ENCODE results near the gene SGCA. TPM values are rescaled to one million over a fixed set of nuclear protein-coding genes. Genes with fewer than 3 reads are reported as not detected.

SGCA gene
- total RNA-seq, 1 experiment from 2014 or later: not detected

GRCh38 chr17:50200457-50201275 is 34.9 kb downstream of the SGCA start:
- peak; percentile 74 for ATAC-seq
- H3K9ac ChIP-seq (ENCODE audit: low read length): peak overlapping the region; percentile 84
- H2AFZ ChIP-seq (ENCODE audit: low read length): peak overlapping the region; percentile 85
- TF ChIP-seq EZH2phosphoT487 (IDR thresholded peaks at IDR 0.05; ENCODE audit: borderline replicate concordance, low read length): no peak
- TF ChIP-seq EZH2 (IDR thresholded peaks at IDR 0.05; ENCODE audit: low read length, unreplicated experiment): no peak
- peak; percentile 100 for TF ChIP-seq CTCF (conservative IDR thresholded peaks at IDR 0.05; ENCODE audit: low read depth, low read length)
- peak overlapping the region; percentile 92 for H3K27ac ChIP-seq (ENCODE audit: low read length)
- ChIA-PET POLR2A (ENCODE audit: unreplicated experiment) (interaction anchor here (0.6 to 1.0 kb wide), 2 partner anchors 69 to 73 kb away, joined by 4 to 13 read pairs; partner anchors contain the start of gene TMEM92), CTCF (interaction anchor here (0.5 to 2.1 kb wide), 19 partner anchors 10 to 279 kb away, joined by 3 to 53 read pairs (median 6); partner anchors contain the start of gene TMEM92)
- H3K9me3 ChIP-seq (ENCODE audit: low read length): no peaks in the 10 kb centered on the region
- H3K36me3 ChIP-seq (ENCODE audit: low read depth, low read length): no peaks in the 10 kb centered on the region
- peak overlapping the region; percentile 69 for H3K4me3 ChIP-seq (ENCODE audit: low read length)
- H3F3A ChIP-seq (ENCODE audit: low read length, unreplicated experiment): no peaks in the 10 kb centered on the region
- DNase-seq: peak; percentile 93
- no TSS peak for BruUV-seq (replicated peaks)
- H3K9me2 ChIP-seq (replicated peaks; ENCODE audit: low read length): no peaks in the 10 kb centered on the region
- H3K27me3 ChIP-seq (ENCODE audit: low read length): 0 out of 2 replicates have a peak, but pooled peaks cover 6% of the 10 kb centered on the region
- H3K79me2 ChIP-seq (ENCODE audit: low read length): no peaks in the 10 kb centered on the region
- peaks cover 18% of the 10 kb centered on the region for H3K4me1 ChIP-seq (ENCODE audit: insufficient read depth, low read length)
- intact Hi-C loops (cut with micrococcal nuclease): loop anchor here (1.0 kb wide), 4 partner anchors 19 to 279 kb away; no protein-coding TSS in a partner anchor
- no peaks in the 10 kb centered on the region for H4K20me1 ChIP-seq (ENCODE audit: low read length)
- peak overlapping the region; percentile 85 for H3K4me2 ChIP-seq (ENCODE audit: low read length)

- no peaks in the 10 kb centered on the region for H3K9me2 ChIP-seq (replicated peaks; ENCODE audit: low read length)
- H3K36me3 ChIP-seq (ENCODE audit: low read depth, low read length): no peaks in the 10 kb centered on the region
- CTCF ChIA-PET: interaction anchor here (0.5 to 2.1 kb wide), 6 partner anchors 14 to 96 kb away, joined by 3 to 53 read pairs (median 15); partner anchors contain the start of gene TMEM92
- intact Hi-C loops (cut with micrococcal nuclease): no loop called here
- H3K4me2 ChIP-seq (ENCODE audit: low read length): peak within 1 kb of the TSS; percentile 85
- H4K20me1 ChIP-seq (ENCODE audit: low read length): no peaks in the 10 kb centered on the region
- H3K9me3 ChIP-seq (ENCODE audit: low read length): no peaks in the 10 kb centered on the region
- POLR2A ChIA-PET (ENCODE audit: unreplicated experiment): interaction anchor here (0.6 kb wide), 1 partner anchor 75 kb away, joined by 5 read pairs; no protein-coding TSS in a partner anchor
- no peak for DNase-seq
- H3F3A ChIP-seq (ENCODE audit: low read length, unreplicated experiment): no peaks in the 10 kb centered on the region
- peak within 1 kb of the TSS; percentile 84 for H3K9ac ChIP-seq (ENCODE audit: low read length)
- no TSS peak for BruUV-seq (replicated peaks)
- no peaks in the 10 kb centered on the region for H3K79me2 ChIP-seq (ENCODE audit: low read length)
- H3K27ac ChIP-seq (ENCODE audit: low read length): peak within 1 kb of the TSS; percentile 92
- peak within 1 kb of the TSS; percentile 69 for H3K4me3 ChIP-seq (ENCODE audit: low read length)
- H3K4me1 ChIP-seq (ENCODE audit: insufficient read depth, low read length): peaks cover 18% of the 10 kb centered on the region
- no peak for ATAC-seq
- 0 out of 2 replicates have a peak, but pooled peaks cover 6% of the 10 kb centered on the region for H3K27me3 ChIP-seq (ENCODE audit: low read length)
- peak within 1 kb of the TSS; percentile 85 for H2AFZ ChIP-seq (ENCODE audit: low read length)
- TF ChIP-seq CTCF (conservative IDR thresholded peaks at IDR 0.05; ENCODE audit: low read depth, low read length): no peak
- no peak for TF ChIP-seq EZH2 (IDR thresholded peaks at IDR 0.05; ENCODE audit: low read length, unreplicated experiment)
- no peak for TF ChIP-seq EZH2phosphoT487 (IDR thresholded peaks at IDR 0.05; ENCODE audit: borderline replicate concordance, low read length)
Observed at GRCh38 chr17:50201276-50201854, 35.6 kb downstream of the SGCA start, which contains the start of gene COL1A1. Gene COL1A1 (minus strand): TSS chr17:50201631. CDS start chr17:50201513, 118 bp downstream.
